ENCODE measurements around the gene EPS8L2.

- no peak for TF ChIP-seq MEF2D (CRISPR knock-in tag; IDR thresholded peaks at IDR 0.05)
- TF ChIP-seq SMYD3 (CRISPR knock-in tag; IDR thresholded peaks at IDR 0.05), result no peak
- TF ChIP-seq HDAC1 (CRISPR knock-in tag; IDR thresholded peaks at IDR 0.05), result no peak
- no peak for TF ChIP-seq SCMH1 (CRISPR knock-in tag; IDR thresholded peaks at IDR 0.05; ENCODE audit: borderline replicate concordance)
- TF ChIP-seq CTCF (CRISPR knock-in tag; IDR thresholded peaks at IDR 0.05), result no peak
- no peak for TF ChIP-seq ZNF281 (CRISPR knock-in tag; IDR thresholded peaks at IDR 0.05; ENCODE audit: borderline replicate concordance)
- no peak for TF ChIP-seq ZNF350 (CRISPR knock-in tag; IDR thresholded peaks at IDR 0.05; ENCODE audit: borderline replicate concordance, low read depth)
- TF ChIP-seq POLR2A (IDR thresholded peaks at IDR 0.05; ENCODE audit: insufficient read depth in 1 of 2, low read depth in 2 of 2, low read length in 2 of 2), result no peak
- no peak for TF ChIP-seq HMGXB3 (CRISPR knock-in tag; IDR thresholded peaks at IDR 0.05; ENCODE audit: borderline replicate concordance)
- no peak for TF ChIP-seq CEBPG (CRISPR knock-in tag; IDR thresholded peaks at IDR 0.05)
- TF ChIP-seq MXI1 (IDR thresholded peaks at IDR 0.05; ENCODE audit: borderline replicate concordance, low read depth, low read length), result no peak
- TF ChIP-seq ZBTB20 (CRISPR knock-in tag; IDR thresholded peaks at IDR 0.05; ENCODE audit: borderline replicate concordance, low read depth), result no peak
Measured at GRCh38 chr11:771617-772204, 65.7 kb downstream of the EPS8L2 start.

Measured in HepG2 (cell line).